Stimulated activated naive B cell treated with anti-CD40 and anti-IgM and Interleukin-4, amounts not matched to agents 10 μg/mL and 1 μg/mL and 100 μg/mL, for 72 hours (primary cell): ENCODE measurements around the gene COX10.
A peak's percentile ranks its signal among the peaks of the same experiment; 100 is the strongest.

Source experiments
- ATAC-seq, 2 donors: fragments of 150-1000 bp; cut with Tn5 transposase; replicated peaks; 2 replicates each; pipeline ENCODE4 v1.10.0; 2021; ENCODE audit warnings: moderate library complexity in 1 of 2
- DNase-seq: peaks from one replicate; pipeline ENCODE4 v3.0.0; 2021
- H3K27ac Mint-ChIP-seq: one replicate; pipeline ENCODE4 v1.8.0; 2022; ENCODE audit warnings: mild to moderate bottlenecking, mixed read lengths
- H3K27me3 Mint-ChIP-seq, 2 donors: one replicate each; pipeline ENCODE4 v1.8.0; 2022; ENCODE audit warnings: mixed read lengths in 2 of 2
- H3K36me3 Mint-ChIP-seq, 2 donors: one replicate each; pipeline ENCODE4 v1.8.0; 2022; ENCODE audit warnings: mixed read lengths in 2 of 2, mild to moderate bottlenecking in 1 of 2
- H3K4me1 Mint-ChIP-seq, 2 donors: one replicate each; pipeline ENCODE4 v1.8.0; 2022; ENCODE audit warnings: mixed read lengths in 2 of 2, mild to moderate bottlenecking in 1 of 2
- H3K4me3 Mint-ChIP-seq, 2 donors: one replicate each; pipeline ENCODE4 v1.8.0; 2022; ENCODE audit warnings: mild to moderate bottlenecking in 2 of 2, mixed read lengths in 2 of 2, moderate library complexity in 1 of 2
- H3K9me3 Mint-ChIP-seq, 2 donors: one replicate each; pipeline ENCODE4 v1.8.0; 2022; ENCODE audit warnings: mixed read lengths in 2 of 2, mild to moderate bottlenecking in 1 of 2

Gene COX10

GRCh38 chr17:14202388-14203166 is 133.3 kb downstream of the COX10 start:
- peaks cover 77 to 89% of the 10 kb centered on the region in 2 donors for H3K36me3 Mint-ChIP-seq
- H3K27me3 Mint-ChIP-seq: peaks cover 0 to 11% of the 10 kb centered on the region in 2 donors
- ATAC-seq: no peak
- no peaks in the 10 kb centered on the region for H3K9me3 Mint-ChIP-seq
- H3K27ac Mint-ChIP-seq: no peak overlapping the region
- H3K4me1 Mint-ChIP-seq: peaks cover 0 to 6% of the 10 kb centered on the region in 2 donors
- H3K4me3 Mint-ChIP-seq: no peak overlapping the region
- DNase-seq: no peak

- Mint-ChIP-seq H3K36me3 (peaks cover 71 to 87% of the 10 kb centered on the region in 2 donors), H3K27me3 (peaks cover 0 to 3% of the 10 kb centered on the region in 2 donors), H3K4me3 (no peak overlapping the region), H3K27ac (no peak overlapping the region), H3K9me3 (no peaks in the 10 kb centered on the region), H3K4me1 (peaks cover 0 to 6% of the 10 kb centered on the region in 2 donors)
- DNase-seq: no peak
- no peak for ATAC-seq
Measured at GRCh38 chr17:14203388-14203787, 134.1 kb downstream of the COX10 start.

DNA sequence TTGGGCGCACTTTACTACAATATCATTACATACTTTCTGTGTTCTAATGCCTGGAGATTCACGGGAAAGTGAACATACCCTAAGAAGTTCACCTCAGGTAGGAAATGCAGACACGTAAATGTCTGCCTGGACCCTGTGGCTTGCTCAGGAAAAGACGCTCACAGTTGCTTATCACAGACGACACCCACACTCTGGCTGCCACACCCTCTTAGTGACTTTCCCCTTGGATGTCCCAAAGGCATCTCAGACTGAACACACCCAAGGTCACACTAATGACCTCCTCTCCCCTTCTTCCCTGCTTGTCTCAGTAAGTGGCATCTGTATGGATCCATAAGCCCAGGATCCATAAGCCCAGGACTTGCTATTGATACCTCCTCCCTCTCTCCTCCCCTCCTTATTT is 134.8 kb downstream of the COX10 start:
- no peak overlapping the region for H3K27ac Mint-ChIP-seq
- H3K36me3 Mint-ChIP-seq: peaks cover 69 to 86% of the 10 kb centered on the region in 2 donors
- H3K4me3 Mint-ChIP-seq: no peak overlapping the region
- no peaks in the 10 kb centered on the region for H3K27me3 Mint-ChIP-seq
- ATAC-seq (no peak), DNase-seq (no peak)
- peaks cover 0 to 6% of the 10 kb centered on the region in 2 donors for H3K4me1 Mint-ChIP-seq
- no peaks in the 10 kb centered on the region for H3K9me3 Mint-ChIP-seq

- H3K4me3 Mint-ChIP-seq: no peak overlapping the region
- H3K9me3 Mint-ChIP-seq: no peaks in the 10 kb centered on the region
- H3K36me3 Mint-ChIP-seq: peaks cover 65 to 86% of the 10 kb centered on the region in 2 donors
- no peak overlapping the region for H3K27ac Mint-ChIP-seq
- H3K4me1 Mint-ChIP-seq: peaks cover 0 to 6% of the 10 kb centered on the region in 2 donors
- ATAC-seq: no peak
- DNase-seq: no peak
- H3K27me3 Mint-ChIP-seq: no peaks in the 10 kb centered on the region
Measured at GRCh38 chr17:14204546-14204945, 135.2 kb downstream of the COX10 start.

DNA sequence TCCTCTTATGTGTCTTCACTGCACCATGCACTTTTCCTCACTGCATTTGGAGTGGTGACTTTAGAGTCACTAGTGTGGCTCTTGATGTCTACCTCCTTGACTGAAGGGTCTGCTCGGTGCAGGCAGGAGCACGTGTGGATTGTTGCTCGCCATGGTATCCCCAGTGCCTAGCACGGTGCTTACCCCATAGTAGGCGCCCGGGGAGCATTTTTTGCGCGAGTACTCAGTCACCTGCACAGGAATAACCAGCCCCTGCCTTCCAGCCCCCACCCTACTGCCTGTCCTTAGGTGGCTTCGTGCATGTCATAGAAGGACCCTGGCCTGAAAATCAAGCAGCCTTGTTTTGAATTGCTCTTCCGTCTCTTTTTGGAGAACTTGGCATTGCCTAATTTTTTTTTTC is 136.1 kb downstream of the COX10 start:
- DNase-seq (no peak), ATAC-seq (no peak)
- Mint-ChIP-seq H3K9me3 (peaks cover 0 to 1% of the 10 kb centered on the region in 2 donors), H3K4me3 (no peak overlapping the region), H3K4me1 (peaks cover 0 to 6% of the 10 kb centered on the region in 2 donors), H3K27me3 (no peaks in the 10 kb centered on the region), H3K27ac (no peak overlapping the region), H3K36me3 (peaks cover 66 to 86% of the 10 kb centered on the region in 2 donors)

DNA sequence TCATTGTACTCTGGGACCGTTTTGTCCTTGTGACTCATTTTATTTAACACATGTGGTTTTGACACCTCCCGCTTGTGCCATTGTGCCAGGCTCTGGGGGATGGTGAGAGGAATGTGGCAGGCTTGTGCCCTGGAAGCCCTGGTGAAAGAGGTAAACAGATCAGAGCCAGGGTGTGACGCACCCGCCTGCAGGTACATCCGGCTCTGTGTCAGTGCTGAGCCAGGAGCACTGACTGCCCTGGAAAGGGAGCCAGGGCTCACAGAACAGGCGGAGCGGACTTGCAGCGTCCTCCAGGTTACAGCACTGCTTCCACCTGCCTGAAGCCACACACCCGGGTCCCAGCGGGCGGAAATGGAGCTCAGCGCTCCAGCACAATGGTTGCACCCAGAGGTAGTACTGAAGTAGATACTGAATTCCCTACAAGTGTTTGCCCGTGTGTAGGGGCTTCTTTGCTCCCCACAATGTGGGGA is 136.7 kb downstream of the COX10 start:
- Mint-ChIP-seq H3K9me3 (peaks cover 1 to 3% of the 10 kb centered on the region in 2 donors), H3K4me3 (no peak overlapping the region), H3K27ac (no peak overlapping the region), H3K36me3 (peaks cover 69 to 86% of the 10 kb centered on the region in 2 donors), H3K4me1 (peaks cover 0 to 6% of the 10 kb centered on the region in 2 donors), H3K27me3 (no peaks in the 10 kb centered on the region)
- DNase-seq (no peak), ATAC-seq (no peak)

GRCh38 chr17:14206891-14207290 is 137.6 kb downstream of the COX10 start:
- peaks cover 2 to 10% of the 10 kb centered on the region in 2 donors for H3K4me1 Mint-ChIP-seq
- no peak overlapping the region for H3K4me3 Mint-ChIP-seq
- DNase-seq: no peak
- peaks cover 5 to 11% of the 10 kb centered on the region in 2 donors for H3K9me3 Mint-ChIP-seq
- H3K36me3 Mint-ChIP-seq: peaks cover 73 to 89% of the 10 kb centered on the region in 2 donors
- peaks cover 0 to 4% of the 10 kb centered on the region in 2 donors for H3K27me3 Mint-ChIP-seq
- no peak for ATAC-seq
- no peak overlapping the region for H3K27ac Mint-ChIP-seq

GRCh38 chr17:14207791-14208190 is 138.5 kb downstream of the COX10 start:
- Mint-ChIP-seq H3K4me3 (no peak overlapping the region), H3K4me1 (peaks cover 4 to 11% of the 10 kb centered on the region in 2 donors), H3K27ac (no peak overlapping the region), H3K9me3 (peaks cover 5 to 11% of the 10 kb centered on the region in 2 donors), H3K27me3 (peaks cover 0 to 5% of the 10 kb centered on the region in 2 donors), H3K36me3 (peaks cover 71 to 89% of the 10 kb centered on the region in 2 donors)
- DNase-seq (no peak), ATAC-seq (no peak)

GRCh38 chr17:14209215-14209614 is 139.9 kb downstream of the COX10 start:
- ATAC-seq: no peak
- peaks cover 6 to 11% of the 10 kb centered on the region in 2 donors for H3K4me1 Mint-ChIP-seq
- no peak for DNase-seq
- H3K9me3 Mint-ChIP-seq: peaks cover 5 to 11% of the 10 kb centered on the region in 2 donors
- peaks cover 0 to 5% of the 10 kb centered on the region in 2 donors for H3K27me3 Mint-ChIP-seq
- H3K36me3 Mint-ChIP-seq: peaks cover 71 to 92% of the 10 kb centered on the region in 2 donors
- no peak overlapping the region for H3K27ac Mint-ChIP-seq
- no peak overlapping the region for H3K4me3 Mint-ChIP-seq

GRCh38 chr17:14211246-14211645 is 141.9 kb downstream of the COX10 start:
- no peak for DNase-seq
- ATAC-seq: no peak
- no peak overlapping the region for H3K27ac Mint-ChIP-seq

GRCh38 chr17:14211801-14212200 is 142.5 kb downstream of the COX10 start:
- Mint-ChIP-seq H3K36me3 (peaks cover 57 to 67% of the 10 kb centered on the region in 2 donors), H3K9me3 (peaks cover 5 to 11% of the 10 kb centered on the region in 2 donors), H3K27me3 (peaks cover 0 to 5% of the 10 kb centered on the region in 2 donors), H3K4me3 (no peak overlapping the region), H3K27ac (peak overlapping the region; percentile 47), H3K4me1 (peaks cover 6 to 11% of the 10 kb centered on the region in 2 donors)
- DNase-seq (no peak), ATAC-seq (no peak)

More at GRCh38 chr17:14211246-14211645, 141.9 kb downstream of the COX10 start:
- H3K9me3 Mint-ChIP-seq: peaks cover 5 to 11% of the 10 kb centered on the region in 2 donors
- peaks cover 59 to 73% of the 10 kb centered on the region in 2 donors for H3K36me3 Mint-ChIP-seq
- H3K4me3 Mint-ChIP-seq: no peak overlapping the region
- peaks cover 6 to 11% of the 10 kb centered on the region in 2 donors for H3K4me1 Mint-ChIP-seq
- H3K27me3 Mint-ChIP-seq: peaks cover 0 to 5% of the 10 kb centered on the region in 2 donors

- ATAC-seq (no peak), DNase-seq (no peak)
- Mint-ChIP-seq H3K27me3 (peaks cover 0 to 5% of the 10 kb centered on the region in 2 donors), H3K36me3 (peaks cover 56 to 61% of the 10 kb centered on the region in 2 donors), H3K9me3 (peaks cover 5 to 11% of the 10 kb centered on the region in 2 donors), H3K27ac (no peak overlapping the region), H3K4me1 (peaks cover 6 to 8% of the 10 kb centered on the region in 2 donors), H3K4me3 (no peak overlapping the region)
Measured at GRCh38 chr17:14212401-14212800, 143.1 kb downstream of the COX10 start.

DNA sequence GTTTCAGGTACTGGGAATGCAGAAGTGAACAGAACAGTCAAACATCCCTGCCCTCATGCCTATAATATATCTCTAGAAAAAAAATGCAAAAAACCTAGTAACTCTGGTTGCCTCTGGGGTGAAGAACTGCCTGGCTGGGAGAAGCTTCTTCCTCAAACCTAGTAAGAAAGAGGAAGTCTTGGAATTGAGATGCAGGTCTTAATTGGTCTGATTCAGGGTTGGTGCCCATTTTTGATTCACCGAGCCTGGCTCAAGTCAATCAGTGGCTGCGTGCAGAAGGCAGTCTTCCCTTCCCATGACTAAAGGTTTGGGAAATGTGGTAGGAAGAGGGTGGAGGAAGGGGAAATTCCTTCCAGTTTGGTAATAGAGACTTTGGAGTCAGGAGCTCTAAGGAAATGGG is 145.0 kb downstream of the COX10 start:
- no peak overlapping the region for H3K27ac Mint-ChIP-seq
- H3K27me3 Mint-ChIP-seq: peaks cover 0 to 5% of the 10 kb centered on the region in 2 donors
- H3K4me3 Mint-ChIP-seq: no peak overlapping the region
- H3K9me3 Mint-ChIP-seq: peaks cover 5 to 11% of the 10 kb centered on the region in 2 donors
- H3K36me3 Mint-ChIP-seq: peaks cover 46 to 52% of the 10 kb centered on the region in 2 donors
- H3K4me1 Mint-ChIP-seq: peaks cover 5 to 6% of the 10 kb centered on the region in 2 donors
- DNase-seq: no peak
- ATAC-seq: no peak

DNA sequence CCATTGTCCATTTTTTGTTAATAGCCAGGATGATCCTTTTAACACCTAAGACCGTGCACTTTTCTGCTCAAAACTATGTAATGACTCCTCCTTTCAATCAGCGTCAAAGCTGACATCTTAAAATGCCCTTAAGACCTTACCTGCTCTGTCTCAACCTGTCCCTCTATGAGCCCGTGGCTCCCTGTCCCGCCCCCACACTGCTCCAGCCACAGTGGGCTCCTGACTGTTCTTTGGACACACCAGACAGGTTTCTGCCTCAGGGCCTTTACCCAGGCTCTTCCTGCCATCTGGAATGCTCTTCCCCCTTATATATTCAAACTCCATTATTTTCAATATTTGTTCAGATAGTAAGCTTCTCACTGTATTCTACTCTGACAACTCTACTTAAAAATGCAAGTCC is 153.3 kb downstream of the COX10 start:
- H3K4me3 Mint-ChIP-seq: no peak overlapping the region
- ATAC-seq (no peak), DNase-seq (no peak)
- peaks cover 3 to 6% of the 10 kb centered on the region in 2 donors for H3K4me1 Mint-ChIP-seq
- H3K27ac Mint-ChIP-seq: no peak overlapping the region
- peaks cover 5 to 23% of the 10 kb centered on the region in 2 donors for H3K27me3 Mint-ChIP-seq
- peaks cover 9 to 12% of the 10 kb centered on the region in 2 donors for H3K36me3 Mint-ChIP-seq
- H3K9me3 Mint-ChIP-seq: peaks cover 0 to 3% of the 10 kb centered on the region in 2 donors
